ENCODE data around the gene SMAD3. TPM values are rescaled to one million over a fixed set of nuclear protein-coding genes. Genes with fewer than 3 reads are reported as not detected.

SMAD3 gene
- total and polyA plus RNA-seq, 10 of the 15 experiments (the other 5 are each of a cell fraction or from before 2014, with no cell fraction given), result 5.6 to 43.2 (median 16.0) TPM

DNA sequence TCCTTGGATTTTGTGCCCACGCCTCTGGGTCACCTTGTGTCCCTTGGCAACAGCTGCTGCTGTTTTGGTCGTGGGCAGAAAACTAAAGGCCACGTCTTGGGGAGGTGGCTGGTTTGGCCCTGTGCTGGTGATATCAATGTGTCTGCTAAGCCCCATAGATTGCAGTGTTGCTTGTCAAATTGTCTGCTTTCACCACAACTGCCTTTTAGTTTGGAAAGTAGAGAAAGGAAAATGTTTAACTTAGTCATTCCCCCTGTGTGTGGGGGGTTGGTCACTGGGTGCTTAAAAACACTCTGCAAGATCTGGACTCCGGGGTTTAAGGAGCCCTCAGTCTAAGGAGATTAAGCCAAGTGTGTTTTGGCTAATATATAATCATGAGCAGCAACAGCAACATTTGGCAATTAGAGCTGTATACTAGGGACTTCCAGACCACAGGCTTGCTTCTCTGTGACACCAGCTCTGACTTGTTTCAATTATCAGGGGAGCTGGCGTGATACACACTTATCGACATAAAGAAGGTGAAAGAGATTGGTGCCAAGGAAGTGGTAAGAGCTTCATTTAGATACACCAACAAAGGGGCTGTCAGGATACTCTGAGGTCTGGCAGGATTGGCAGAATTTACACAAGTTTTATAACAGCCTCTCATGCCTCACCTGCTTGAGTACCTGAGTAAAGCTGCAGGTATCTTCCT lies 3.5 kb downstream of the SMAD3 start (continued):
- no peak for TF ChIP-seq SUZ12 (IDR thresholded peaks at IDR 0.05; ENCODE audit: unreplicated experiment)
- 0 out of 2 replicates have a peak, but pooled peaks have one; percentile 22 for TF ChIP-seq POLR2AphosphoS5 (IDR thresholded peaks at IDR 0.05; ENCODE audit: low read length)
- no peak for TF ChIP-seq SIN3A (IDR thresholded peaks at IDR 0.05; ENCODE audit: low read depth, low read length)
- no peak for TF ChIP-seq JUNB (IDR thresholded peaks at IDR 0.05)
- TF ChIP-seq YBX1 (IDR thresholded peaks at IDR 0.05), result no peak

DNA sequence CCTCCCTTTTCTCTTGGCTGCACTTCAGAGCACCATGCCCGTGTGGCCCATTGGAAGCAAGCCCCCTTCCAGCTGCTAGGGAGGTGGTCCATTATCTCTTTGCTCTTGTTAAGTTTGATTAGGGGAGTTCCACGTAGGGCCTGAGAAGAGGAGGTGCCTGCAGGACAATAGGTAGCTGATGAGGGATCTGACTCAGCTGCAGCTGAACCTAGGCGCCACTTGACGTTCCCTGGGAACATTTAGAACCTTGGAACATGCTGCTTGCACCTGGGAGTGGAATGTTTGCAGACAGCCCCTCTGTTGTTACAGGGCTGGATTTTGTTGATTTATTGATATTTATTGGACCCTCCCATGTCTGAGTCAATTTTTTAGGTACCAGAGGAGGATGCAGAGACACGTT lies 4.7 kb downstream of the SMAD3 start:
- ATAC-seq (no peak), FAIRE-seq (no peak), DNase-seq (ENCODE audit: low read depth, low spot score) (no peak)
- H3K9me3 ChIP-seq (replicated peaks; ENCODE audit: control insufficient read depth, insufficient read depth, low read length), result no peaks in the 10 kb centered on the region
- SMC1A ChIA-PET (ENCODE audit: uncharacterized antibody, unreplicated experiment), result interaction anchor here (0.7 to 9.8 kb wide), 13 partner anchors 11 to 170 kb away, joined by 3 to 192 read pairs (median 4); no protein-coding TSS in a partner anchor
- BruUV-seq (replicated peaks), result no TSS peak
- POLR2A ChIA-PET, result interaction anchor here (0.9 to 7.6 kb wide), 7 partner anchors 11 to 1037 kb away, joined by 3 to 69 read pairs (median 5); no protein-coding TSS in a partner anchor
- H3K36me3 ChIP-seq (ENCODE audit: control insufficient read depth in 2 of 2, insufficient read depth in 2 of 2, low read length in 1 of 2), result peaks cover 0 to 20% of the 10 kb centered on the region in 2 experiments; a peak in 1 of 4 replicates
- in situ Hi-C loops (cut with MboI) (no loop called here), intact Hi-C loops (cut with micrococcal nuclease; ENCODE audit: unreplicated experiment) (no loop called here)
- WGBS (ENCODE audit: insufficient coverage, insufficient replicate concordance, low lambda C conversion rate, missing lambda C conversion rate), result 96% methylated on average over 5 of the region's 5 CpGs
- H3K27ac ChIP-seq (ENCODE audit: control insufficient read depth, insufficient read depth), result no peak overlapping the region; the same call in none of the 2 replicates
- peak overlapping the region; percentile 17; the same call in 1 of the 2 replicates for H3K4me3 ChIP-seq
- no peak overlapping the region for H3K9ac ChIP-seq (ENCODE audit: control insufficient read depth, insufficient read depth, low read length)
- H3K79me2 ChIP-seq (ENCODE audit: control insufficient read depth, insufficient read depth, low read length), result peaks cover 86% of the 10 kb centered on the region
- H3K4me2 ChIP-seq (ENCODE audit: control insufficient read depth, insufficient read depth), result peak overlapping the region; percentile 75
- no peaks in the 10 kb centered on the region for H3K27me3 ChIP-seq (replicated peaks in 1 of 2; ENCODE audit: control insufficient read depth in 2 of 2, insufficient read depth in 2 of 2, low read length in 1 of 2)
- peaks cover 51% of the 10 kb centered on the region for H3K4me1 ChIP-seq (ENCODE audit: control insufficient read depth, insufficient read depth, low read length)
- H4K20me1 ChIP-seq (ENCODE audit: control insufficient read depth, insufficient read depth), result peaks cover 2% of the 10 kb centered on the region; the same call in 1 of the 2 replicates
- CTCF ChIA-PET, result interaction anchor here (0.6 to 4.7 kb wide), 6 partner anchors 10 to 123 kb away, joined by 3 to 57 read pairs (median 4); no protein-coding TSS in a partner anchor
- RAD21 ChIA-PET (ENCODE audit: unreplicated experiment), result interaction anchor here (1.2 to 8.4 kb wide), 7 partner anchors 9 to 122 kb away, joined by 3 to 215 read pairs (median 6); no protein-coding TSS in a partner anchor
- H2AFZ ChIP-seq (ENCODE audit: control insufficient read depth, low read depth, low read length), result no peak overlapping the region
- TF ChIP-seq SUPT20H (IDR thresholded peaks at IDR 0.05; ENCODE audit: borderline replicate concordance, control insufficient read depth, low read depth, low read length), result no peak
- no peak for TF ChIP-seq KAT2A (conservative IDR thresholded peaks at IDR 0.05; ENCODE audit: control insufficient read depth, low read depth, low read length)
- TF ChIP-seq GABPA (IDR thresholded peaks at IDR 0.05; ENCODE audit: low read depth), result no peak
- TF ChIP-seq POLR2AphosphoS5 (IDR thresholded peaks at IDR 0.05; ENCODE audit: low read length), result no peak
- no peak for TF ChIP-seq BHLHE40 (IDR thresholded peaks at IDR 0.05; ENCODE audit: borderline replicate concordance in 1 of 2, low read depth in 2 of 2, low read length in 1 of 2)
- TF ChIP-seq, protein P1, sequence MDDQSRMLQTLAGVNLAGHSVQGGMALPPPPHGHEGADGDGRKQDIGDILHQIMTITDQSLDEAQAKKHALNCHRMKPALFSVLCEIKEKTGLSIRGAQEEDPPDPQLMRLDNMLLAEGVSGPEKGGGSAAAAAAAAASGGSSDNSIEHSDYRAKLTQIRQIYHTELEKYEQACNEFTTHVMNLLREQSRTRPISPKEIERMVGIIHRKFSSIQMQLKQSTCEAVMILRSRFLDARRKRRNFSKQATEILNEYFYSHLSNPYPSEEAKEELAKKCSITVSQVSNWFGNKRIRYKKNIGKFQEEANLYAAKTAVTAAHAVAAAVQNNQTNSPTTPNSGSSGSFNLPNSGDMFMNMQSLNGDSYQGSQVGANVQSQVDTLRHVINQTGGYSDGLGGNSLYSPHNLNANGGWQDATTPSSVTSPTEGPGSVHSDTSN (IDR thresholded peaks at IDR 0.05; ENCODE audit: insufficient replicate concordance, low read depth, low read length), result no peak
- no peak for TF ChIP-seq MXI1 (IDR thresholded peaks at IDR 0.05; ENCODE audit: low read depth, low read length)
- no peak for TF ChIP-seq YBX1 (IDR thresholded peaks at IDR 0.05)
- TF ChIP-seq FOXK2 (IDR thresholded peaks at IDR 0.05), result no peak
- TF ChIP-seq ZNF207 (IDR thresholded peaks at IDR 0.05; ENCODE audit: borderline replicate concordance), result no peak
- TF ChIP-seq, protein P2, sequence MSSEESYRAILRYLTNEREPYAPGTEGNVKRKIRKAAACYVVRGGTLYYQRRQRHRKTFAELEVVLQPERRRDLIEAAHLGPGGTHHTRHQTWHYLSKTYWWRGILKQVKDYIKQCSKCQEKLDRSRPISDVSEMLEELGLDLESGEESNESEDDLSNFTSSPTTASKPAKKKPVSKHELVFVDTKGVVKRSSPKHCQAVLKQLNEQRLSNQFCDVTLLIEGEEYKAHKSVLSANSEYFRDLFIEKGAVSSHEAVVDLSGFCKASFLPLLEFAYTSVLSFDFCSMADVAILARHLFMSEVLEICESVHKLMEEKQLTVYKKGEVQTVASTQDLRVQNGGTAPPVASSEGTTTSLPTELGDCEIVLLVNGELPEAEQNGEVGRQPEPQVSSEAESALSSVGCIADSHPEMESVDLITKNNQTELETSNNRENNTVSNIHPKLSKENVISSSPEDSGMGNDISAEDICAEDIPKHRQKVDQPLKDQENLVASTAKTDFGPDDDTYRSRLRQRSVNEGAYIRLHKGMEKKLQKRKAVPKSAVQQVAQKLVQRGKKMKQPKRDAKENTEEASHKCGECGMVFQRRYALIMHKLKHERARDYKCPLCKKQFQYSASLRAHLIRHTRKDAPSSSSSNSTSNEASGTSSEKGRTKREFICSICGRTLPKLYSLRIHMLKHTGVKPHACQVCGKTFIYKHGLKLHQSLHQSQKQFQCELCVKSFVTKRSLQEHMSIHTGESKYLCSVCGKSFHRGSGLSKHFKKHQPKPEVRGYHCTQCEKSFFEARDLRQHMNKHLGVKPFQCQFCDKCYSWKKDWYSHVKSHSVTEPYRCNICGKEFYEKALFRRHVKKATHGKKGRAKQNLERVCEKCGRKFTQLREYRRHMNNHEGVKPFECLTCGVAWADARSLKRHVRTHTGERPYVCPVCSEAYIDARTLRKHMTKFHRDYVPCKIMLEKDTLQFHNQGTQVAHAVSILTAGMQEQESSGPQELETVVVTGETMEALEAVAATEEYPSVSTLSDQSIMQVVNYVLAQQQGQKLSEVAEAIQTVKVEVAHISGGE (CRISPR knock-in tag; IDR thresholded peaks at IDR 0.05), result no peak
